Motor neuron (in vitro differentiated cells): ENCODE data around the gene ACTRT2. TPM values are rescaled to one million over a fixed set of nuclear protein-coding genes. Genes with fewer than 3 reads are reported as not detected.

Experiments used
- ATAC-seq, 8 experiments: fragments of 200-7000 bp; cut with Tn5 transposase; replicated peaks in 6 of 8; 2 replicates each; pipeline ENCODE4 v1.8.0; 2021; ENCODE audit warnings: mild to moderate bottlenecking in 8 of 8, moderate library complexity in 8 of 8
- H3K27ac ChIP-seq, 2 donors: fragments of 250-450 bp; sonication (Bioruptor Pico); 2 replicates each; pipeline ENCODE4 v1.9.0; 2021; ENCODE audit warnings: antibody characterized with exemption in 2 of 2, mild to moderate bottlenecking in 2 of 2, moderate library complexity in 1 of 2
- H3K4me1 ChIP-seq, 2 donors: fragments of 250-450 bp; sonication (Bioruptor Pico); replicated peaks in 1 of 2; 2 replicates each; pipeline ENCODE4 v1.6.1; 2021; ENCODE audit warnings: antibody characterized with exemption in 2 of 2, mild to moderate bottlenecking in 2 of 2, moderate library complexity in 1 of 2
- H3K4me3 ChIP-seq, 5 donors: fragments of 250-450 bp; sonication (Bioruptor Pico); 2 replicates each; pipeline ENCODE4 v1.9.0; 2021; ENCODE audit warnings: antibody characterized with exemption in 5 of 5, mild to moderate bottlenecking in 5 of 5, moderate library complexity in 4 of 5
- WGBS, 10 experiments: fragments of 450-650 bp; shearing (Covaris generic); methylation state at CpG; one replicate each; pipeline ENCODE4 v1.0.0; 2022; 5-methylcytosine and 5-hydroxymethylcytosine counted together
- in situ Hi-C, 9 experiments: fragments of 400-800 bp; cut with MboI; loops; one replicate each; pipeline ENCODE4 v1.15.0; 2021; ENCODE audit warnings: low sequenced_read_pairs in 9 of 9, low pct_unique_long_range_greater_than_20kb in 2 of 9; ENCODE audit not compliant: unreplicated experiment in 9 of 9
- total RNA-seq, 8 experiments: library from RNA; unstranded; fragments of 300-600 nt; gene quantifications; 2 replicates each; pipeline versions ENCODE4 v1.2.3 to v1.2.4, GENCODE V29; 2022

The ACTRT2 gene
- total RNA-seq, 8 experiments from 2014 or later, result 0.36 to 0.57 TPM; not detected in 6

DNA sequence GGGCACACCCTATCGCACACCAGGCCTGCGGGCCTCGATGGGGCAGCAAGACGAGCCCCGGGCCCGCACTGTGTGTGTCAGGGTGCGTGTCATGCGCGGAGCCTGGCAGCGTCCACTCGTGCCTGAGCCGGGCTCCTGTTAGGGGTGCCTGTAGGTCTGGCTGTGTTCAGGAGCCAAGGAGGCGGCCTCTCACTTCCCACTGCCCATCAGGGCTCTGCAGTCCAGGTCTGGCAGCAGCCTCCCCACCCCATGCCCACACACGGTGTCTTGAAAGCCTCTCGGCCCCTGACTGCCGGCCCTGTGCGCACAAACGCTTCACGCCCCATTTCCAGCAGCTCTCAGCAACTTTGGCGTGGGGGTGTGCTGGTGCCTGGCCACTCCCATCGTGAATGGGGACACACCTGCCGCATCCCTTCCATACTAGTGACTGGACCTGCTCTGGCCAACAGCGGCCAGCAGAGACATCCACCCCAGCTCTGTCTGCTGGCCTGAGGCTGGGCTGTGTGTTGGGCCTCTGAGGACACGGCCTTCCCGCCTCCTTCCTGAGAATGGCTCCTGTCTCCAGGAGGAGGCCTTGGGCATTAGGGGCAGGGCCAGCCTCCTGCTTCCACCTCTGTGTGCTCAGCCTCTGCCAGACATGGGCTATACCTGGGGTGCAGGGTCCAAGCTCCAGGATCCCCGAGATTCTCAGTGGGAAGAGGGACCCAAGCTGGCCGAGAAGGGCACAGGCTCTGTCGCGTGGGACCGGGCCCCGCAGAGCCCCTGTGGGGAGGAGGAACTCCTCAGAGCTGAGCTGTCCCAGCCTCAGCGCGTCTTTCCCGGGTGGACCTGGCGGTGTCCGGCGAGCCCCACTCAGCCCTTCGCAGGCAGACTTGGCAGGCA, 41.8 kb upstream of the ACTRT2 start:
- Histone ChIP-seq H3K4me1 (no peaks in the 10 kb centered on the region), H3K4me3 (no peak overlapping the region), H3K27ac (no peak overlapping the region)
- 50 to 82% (median 70%) methylated on average over 7 to 16 of the region's 38 CpGs; no CpG with 5 or more reads in 6 of the 10 experiments for WGBS, 10 experiments
- no peak for ATAC-seq
- in situ Hi-C loops, result no loop called here

DNA sequence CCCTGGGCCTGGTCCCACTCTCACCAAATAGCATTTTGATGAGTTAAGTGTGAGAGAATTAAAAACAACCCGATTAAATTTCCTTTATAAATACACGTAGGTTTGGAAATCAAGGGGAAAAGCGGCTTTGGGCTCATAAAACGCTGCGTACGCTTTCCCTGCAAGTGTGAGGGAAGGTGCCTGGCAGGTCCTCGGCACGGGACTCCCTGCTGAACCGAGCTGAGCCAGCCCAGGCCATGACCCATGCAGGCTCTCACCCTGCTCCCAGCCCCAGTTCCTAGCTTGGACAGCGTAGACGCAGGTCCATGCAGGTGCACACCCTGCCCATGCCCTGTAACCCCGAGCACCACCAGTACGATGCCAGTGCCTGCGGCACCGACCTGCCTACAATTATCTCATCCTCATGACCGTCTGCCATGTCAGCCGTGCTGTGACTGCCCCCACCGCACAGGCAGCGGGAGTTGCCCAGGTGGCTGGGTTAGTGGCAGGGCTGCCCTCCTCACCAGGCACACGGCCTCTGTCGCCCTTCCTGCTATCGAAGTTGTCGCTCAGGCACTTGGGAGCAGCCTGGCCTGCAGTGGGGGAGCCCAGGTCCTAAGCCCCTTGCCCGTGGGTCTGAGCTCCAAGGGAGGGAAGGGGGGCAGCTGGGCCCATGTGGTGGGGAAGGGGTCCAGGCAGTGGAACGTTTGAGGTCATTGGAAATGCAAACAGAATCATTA, 41.0 kb upstream of the ACTRT2 start:
- Histone ChIP-seq H3K27ac (no peak overlapping the region), H3K4me3 (no peak overlapping the region), H3K4me1 (peaks cover 0 to 7% of the 10 kb centered on the region in 2 donors)
- ATAC-seq, result no peak
- in situ Hi-C loops, result no loop called here
- WGBS, 10 experiments, result 60 to 89% (median 66%) methylated on average over 8 to 12 of the region's 25 CpGs; no CpG with 5 or more reads in 7 of the 10 experiments

DNA sequence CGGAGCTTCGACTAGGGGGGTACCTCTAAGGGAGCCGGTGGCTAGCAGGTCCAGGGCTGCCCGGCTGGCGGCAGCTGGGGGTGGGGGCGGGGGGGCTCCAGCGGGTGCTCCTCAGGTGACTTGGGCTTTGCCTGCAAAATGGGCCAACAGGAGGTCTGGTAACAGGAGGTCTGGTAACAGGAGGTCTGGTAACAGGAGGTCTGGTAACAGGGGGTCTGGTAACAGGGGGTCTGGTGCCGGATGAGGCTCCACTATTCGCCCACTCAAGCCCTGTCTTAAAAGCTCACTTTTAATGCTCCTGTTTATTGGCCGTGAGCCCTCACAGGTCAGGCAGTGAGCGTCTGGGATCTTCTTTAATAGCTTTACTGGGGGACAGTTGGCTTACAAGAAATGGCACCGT, 40.4 kb upstream of the ACTRT2 start:
- no peak overlapping the region for H3K4me3 ChIP-seq
- WGBS, 10 experiments, result 17 to 62% (median 39%) methylated on average over 1 to 4 of the region's 12 CpGs; no CpG with 5 or more reads in 6 of the 10 experiments
- H3K27ac ChIP-seq, result no peak overlapping the region
- in situ Hi-C loops, result no loop called here
- no peak for ATAC-seq
- peaks cover 0 to 13% of the 10 kb centered on the region in 2 donors for H3K4me1 ChIP-seq

DNA sequence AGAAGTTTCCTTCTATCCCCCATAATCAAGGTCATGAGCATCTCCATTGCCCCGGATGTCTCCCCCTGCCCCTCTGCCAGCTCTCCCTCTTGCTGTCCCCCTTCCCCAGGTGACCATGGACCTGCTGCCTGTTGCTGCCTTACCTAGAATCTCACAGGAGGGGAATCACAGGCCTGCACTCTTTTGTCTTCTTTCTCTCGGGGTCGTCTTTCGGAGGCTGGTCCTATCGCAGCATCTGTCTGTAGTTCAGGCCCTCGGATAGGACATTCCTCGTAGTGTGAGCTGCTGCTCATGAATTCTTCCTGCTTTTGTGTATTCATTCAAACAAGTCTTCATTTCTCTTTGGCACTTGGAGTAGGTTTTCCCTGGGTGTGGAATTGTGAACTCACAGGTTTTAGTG, 39.9 kb upstream of the ACTRT2 start:
- no peak for ATAC-seq
- H3K27ac ChIP-seq, result no peak overlapping the region
- no peak overlapping the region for H3K4me3 ChIP-seq
- H3K4me1 ChIP-seq, result peaks cover 0 to 13% of the 10 kb centered on the region in 2 donors
- in situ Hi-C loops, result no loop called here
- WGBS, 10 experiments, result 20 to 56% (median 51%) methylated on average over 2 to 6 of the region's 7 CpGs; no CpG with 5 or more reads in 7 of the 10 experiments

DNA sequence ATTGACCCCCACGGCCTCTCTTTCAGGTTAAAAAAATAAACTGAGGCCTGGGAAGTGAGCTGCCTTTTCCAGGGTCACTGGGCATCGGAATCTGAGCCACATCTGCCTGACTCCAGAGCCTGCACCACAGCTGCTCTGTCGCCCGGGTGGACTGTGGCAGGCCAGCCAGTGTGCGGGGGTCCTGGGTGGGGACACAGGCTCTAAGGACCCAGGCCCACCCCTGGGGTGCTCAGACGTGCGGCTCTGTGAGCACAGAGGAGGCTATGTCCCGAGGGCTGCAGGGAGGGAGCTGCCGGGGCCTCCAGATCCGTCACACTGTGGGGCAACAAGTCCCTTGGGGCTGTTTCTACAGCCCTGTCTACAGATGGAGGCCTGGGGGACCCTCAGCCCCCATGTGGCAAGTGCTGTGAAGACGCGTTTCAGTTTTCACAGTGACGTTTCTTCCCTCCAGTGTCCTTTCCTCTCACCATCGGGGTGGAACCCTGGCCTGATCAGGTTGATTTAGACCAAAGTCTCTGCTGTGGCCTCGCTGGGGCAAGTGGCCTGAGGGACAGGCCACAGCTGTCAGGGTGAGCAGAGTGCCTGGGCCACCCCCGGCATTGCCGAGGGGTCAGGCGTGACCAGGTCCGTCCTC, 39.2 kb upstream of the ACTRT2 start:
- 29 to 93% (median 58%) methylated on average over 1 to 9 of the region's 19 CpGs; no CpG with 5 or more reads in 5 of the 10 experiments for WGBS, 10 experiments
- no peak for ATAC-seq
- H3K4me3 ChIP-seq, result no peak overlapping the region
- in situ Hi-C loops, result no loop called here
- no peak overlapping the region for H3K27ac ChIP-seq
- peaks cover 0 to 13% of the 10 kb centered on the region in 2 donors for H3K4me1 ChIP-seq

DNA sequence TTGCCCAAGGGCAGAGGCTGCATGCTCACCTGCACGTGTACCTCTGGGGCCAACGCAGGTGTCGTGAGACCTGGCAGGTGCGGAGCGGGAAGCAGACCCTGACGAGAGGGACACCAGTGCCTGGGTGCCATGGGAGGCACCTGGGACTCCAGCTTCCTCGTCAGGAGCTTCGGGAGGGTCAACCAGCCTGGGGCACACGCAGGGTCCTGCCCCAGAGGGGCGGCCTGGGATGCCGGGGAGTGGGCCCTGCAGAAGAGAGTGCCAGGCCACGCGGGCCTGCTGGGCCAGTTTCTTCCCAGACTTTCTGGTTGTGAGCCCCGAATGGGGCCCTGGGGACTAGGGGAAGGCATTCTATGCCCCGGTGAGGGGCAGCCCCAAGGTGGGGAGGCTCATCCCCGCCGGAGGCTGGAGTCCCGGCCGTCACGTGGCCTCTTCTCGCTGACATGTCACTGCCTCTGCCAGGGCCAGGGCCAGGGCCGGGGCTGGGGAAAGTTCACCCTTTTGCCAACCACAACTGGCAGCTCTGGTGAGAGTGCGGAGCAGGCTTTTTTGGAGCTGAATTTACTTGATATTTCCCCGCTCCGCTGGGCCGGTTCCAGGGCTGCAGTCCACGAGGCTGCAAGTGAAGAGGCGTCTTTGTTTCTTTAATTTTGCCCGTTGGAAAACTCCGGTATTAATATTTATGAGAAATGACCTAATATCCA, 38.5 kb upstream of the ACTRT2 start:
- WGBS, 10 experiments, result 35 to 100% (median 70%) methylated on average over 1 to 19 of the region's 30 CpGs; no CpG with 5 or more reads in 3 of the 10 experiments
- Histone ChIP-seq H3K4me3 (no peak overlapping the region), H3K4me1 (peaks cover 0 to 13% of the 10 kb centered on the region in 2 donors), H3K27ac (no peak overlapping the region)
- ATAC-seq, result no peak
- in situ Hi-C loops, result no loop called here

GRCh38 chr1:2983319-2983705, 38.0 kb upstream of the ACTRT2 start:
- no peak for ATAC-seq
- 61 to 91% (median 73%) methylated on average over 2 to 15 of the region's 15 CpGs; no CpG with 5 or more reads in 2 of the 10 experiments for WGBS, 10 experiments
- Histone ChIP-seq H3K4me1 (peaks cover 0 to 13% of the 10 kb centered on the region in 2 donors), H3K27ac (no peak overlapping the region), H3K4me3 (no peak overlapping the region)
- in situ Hi-C loops, result no loop called here

GRCh38 chr1:2983706-2984398, 37.4 kb upstream of the ACTRT2 start:
- Histone ChIP-seq H3K27ac (no peak overlapping the region), H3K4me1 (peaks cover 0 to 13% of the 10 kb centered on the region in 2 donors), H3K4me3 (no peak overlapping the region)
- in situ Hi-C loops, result no loop called here
- ATAC-seq, result no peak
- WGBS, 10 experiments, result 16 to 88% (median 37%) methylated on average over 7 to 18 of the region's 21 CpGs; no CpG with 5 or more reads in 4 of the 10 experiments

- 8 to 96% (median 69%) methylated on average over 1 to 11 of the region's 12 CpGs; no CpG with 5 or more reads in 4 of the 10 experiments for whole genome bisulfite sequencing, 10 experiments
Observed at GRCh38 chr1:2984399-2985061, 36.7 kb upstream of the ACTRT2 start.

GRCh38 chr1:2985067-2985561, 36.2 kb upstream of the ACTRT2 start:
- in situ Hi-C loops, result no loop called here
- Histone ChIP-seq H3K4me3 (no peak overlapping the region), H3K27ac (peak overlapping the region in 1 of 2 donors; percentile 63), H3K4me1 (peaks cover 0 to 13% of the 10 kb centered on the region in 2 donors)
- peak in 5 of 8 experiments; percentile 44 to 98 (median 96) for ATAC-seq
- WGBS, 10 experiments, result 0 to 64% (median 40%) methylated on average over 1 to 13 of the region's 17 CpGs; no CpG with 5 or more reads in 7 of the 10 experiments

More at GRCh38 chr1:2984399-2985061, 36.7 kb upstream of the ACTRT2 start:
- H3K4me1 ChIP-seq, result peaks cover 0 to 13% of the 10 kb centered on the region in 2 donors
- ATAC-seq, result no peak
- no peak overlapping the region for H3K4me3 ChIP-seq
- H3K27ac ChIP-seq, result peak overlapping the region in 1 of 2 donors; percentile 63
- in situ Hi-C loops, result no loop called here

DNA sequence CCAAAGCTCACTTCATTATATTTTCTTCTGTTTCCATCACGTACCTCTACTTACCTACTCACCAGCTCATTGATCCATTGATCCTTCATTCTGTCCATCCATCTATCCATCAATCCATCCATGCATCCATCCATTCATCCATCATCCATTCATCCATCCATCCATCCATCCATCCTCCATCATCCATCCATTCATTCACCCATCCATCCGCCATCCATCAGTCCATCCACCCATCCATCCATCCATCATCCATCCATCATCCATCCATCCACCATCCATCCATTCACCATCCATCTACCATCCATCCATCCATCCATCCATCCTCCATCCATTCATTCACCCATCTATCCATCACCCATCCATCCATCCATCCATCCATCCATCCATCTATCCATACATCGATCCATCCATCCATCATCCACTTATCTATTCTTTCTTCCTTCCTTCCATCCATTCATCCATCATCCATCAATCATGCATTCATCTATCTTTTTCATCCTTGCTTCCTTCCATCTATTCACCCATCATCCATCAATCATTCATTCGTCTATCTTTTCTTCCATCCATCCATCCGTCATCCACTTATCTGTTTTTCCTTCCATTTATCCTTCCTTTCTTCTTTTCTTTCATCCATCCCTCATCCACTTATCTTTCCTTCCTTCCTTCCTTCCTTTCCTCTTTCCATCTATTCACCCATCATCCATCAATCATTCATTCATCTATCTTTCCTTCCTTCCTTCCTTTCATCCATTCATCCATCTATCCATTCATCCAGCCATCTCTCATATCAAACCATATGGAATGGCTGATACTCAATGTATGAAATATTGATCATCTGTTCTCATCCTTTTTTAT, 35.3 kb upstream of the ACTRT2 start:
- no peak for ATAC-seq
- in situ Hi-C loops, result no loop called here
- H3K4me1 ChIP-seq, result peaks cover 0 to 13% of the 10 kb centered on the region in 2 donors
- peak overlapping the region in 1 of 2 donors; percentile 34 for H3K27ac ChIP-seq
- no peak overlapping the region for H3K4me3 ChIP-seq
- 6 to 100% (median 50%) methylated on average over 4 to 5 of the region's 5 CpGs for WGBS, 10 experiments
